Esophagus squamous epithelium (tissue), 4 donors: Measurements from ENCODE around the gene PSORS1C1.

Source experiments
- CTCF ChIP-seq, 6 experiments: fragments of 450-650 bp in 4 of 6; fragments of 200-600 bp in 2 of 6; sonication (generic) in 2 of 6; IDR thresholded peaks; one replicate each; pipeline ENCODE4 v1.5.1; 2016 to 2019; ENCODE audit warnings: antibody characterized with exemption in 6 of 6, mild to moderate bottlenecking in 4 of 6, moderate library complexity in 4 of 6
- POLR2A ChIP-seq, 4 donors: fragments of 450-650 bp; IDR thresholded peaks; one replicate each; pipeline ENCODE4 v1.6.1; 2017; ENCODE audit warnings: antibody characterized with exemption in 4 of 4, mild to moderate bottlenecking in 4 of 4, moderate library complexity in 3 of 4

GRCh38 chr6:31168606-31169005 lies 54.0 kb downstream of the PSORS1C1 start:
- TF ChIP-seq CTCF (IDR thresholded peaks at IDR 0.05) (no peak), POLR2A (IDR thresholded peaks at IDR 0.05) (no peak)
